ENCODE results near the gene ETV3L.

GRCh38 chr1:157137046-157137407 is 37.4 kb upstream of the ETV3L start:
- TF ChIP-seq, protein P1, sequence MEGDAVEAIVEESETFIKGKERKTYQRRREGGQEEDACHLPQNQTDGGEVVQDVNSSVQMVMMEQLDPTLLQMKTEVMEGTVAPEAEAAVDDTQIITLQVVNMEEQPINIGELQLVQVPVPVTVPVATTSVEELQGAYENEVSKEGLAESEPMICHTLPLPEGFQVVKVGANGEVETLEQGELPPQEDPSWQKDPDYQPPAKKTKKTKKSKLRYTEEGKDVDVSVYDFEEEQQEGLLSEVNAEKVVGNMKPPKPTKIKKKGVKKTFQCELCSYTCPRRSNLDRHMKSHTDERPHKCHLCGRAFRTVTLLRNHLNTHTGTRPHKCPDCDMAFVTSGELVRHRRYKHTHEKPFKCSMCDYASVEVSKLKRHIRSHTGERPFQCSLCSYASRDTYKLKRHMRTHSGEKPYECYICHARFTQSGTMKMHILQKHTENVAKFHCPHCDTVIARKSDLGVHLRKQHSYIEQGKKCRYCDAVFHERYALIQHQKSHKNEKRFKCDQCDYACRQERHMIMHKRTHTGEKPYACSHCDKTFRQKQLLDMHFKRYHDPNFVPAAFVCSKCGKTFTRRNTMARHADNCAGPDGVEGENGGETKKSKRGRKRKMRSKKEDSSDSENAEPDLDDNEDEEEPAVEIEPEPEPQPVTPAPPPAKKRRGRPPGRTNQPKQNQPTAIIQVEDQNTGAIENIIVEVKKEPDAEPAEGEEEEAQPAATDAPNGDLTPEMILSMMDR (IDR thresholded peaks at IDR 0.05 in 4 of 5, conservative IDR thresholded peaks at IDR 0.05 in 1 of 5): no peak
- no peak for TF ChIP-seq POLR2A (IDR thresholded peaks at IDR 0.05)

Measured in gastrocnemius medialis (tissue), 4 donors.